ENCODE results near the gene MCM5. TPM values are rescaled to one million over a fixed set of nuclear protein-coding genes. Genes with fewer than 3 reads are reported as not detected.

MCM5 gene
- total RNA-seq, 1 experiment from 2014 or later = 194 TPM

GRCh38 chr22:35413624-35414023, 13.7 kb downstream of the MCM5 start (continued):
- TF ChIP-seq ZNF274 (IDR thresholded peaks at IDR 0.05; ENCODE audit: low read depth, low read length) = no peak
- no peak for TF ChIP-seq EGR1 (IDR thresholded peaks at IDR 0.05; ENCODE audit: low read depth)
- TF ChIP-seq REST (IDR thresholded peaks at IDR 0.05; ENCODE audit: low read depth) = no peak
- no peak for TF ChIP-seq TCF7L2 (IDR thresholded peaks at IDR 0.05; ENCODE audit: borderline replicate concordance, extremely low read depth, insufficient read depth, insufficient read length)

- BruUV-seq (replicated peaks) = no TSS peak
- ATAC-seq (no peak), DNase-seq (ENCODE audit: low read depth, low spot score) (no peak)
- H3K79me2 ChIP-seq (ENCODE audit: insufficient read depth, low read length) = no peaks in the 10 kb centered on the region
- no peaks in the 10 kb centered on the region for H3K27me3 ChIP-seq (ENCODE audit: insufficient read depth, low read length)
- no peak overlapping the region for H3K9ac ChIP-seq (ENCODE audit: low read length)
- H3K9me3 ChIP-seq (ENCODE audit: control insufficient read depth in 1 of 2, insufficient read depth in 1 of 2, low read depth in 1 of 2, low read length in 2 of 2) = no peaks in the 10 kb centered on the region
- no peak overlapping the region for H3K4me3 ChIP-seq (replicated peaks in 1 of 2; ENCODE audit: low read depth in 1 of 2, low read length in 2 of 2)
- intact Hi-C loops (cut with micrococcal nuclease) = no loop called here
- POLR2A ChIA-PET = no interaction called here
- CTCF ChIA-PET = no interaction called here
- RAD21 ChIA-PET (ENCODE audit: low non-redundant PET in 1 of 2, low total read pairs in 2 of 2, uncharacterized antibody in 2 of 2, unreplicated experiment in 2 of 2) = no interaction called here
- H3K9me2 ChIP-seq (ENCODE audit: insufficient read depth) = no peaks in the 10 kb centered on the region
- no peaks in the 10 kb centered on the region for H4K20me1 ChIP-seq (ENCODE audit: insufficient read depth)
- H3K4me1 ChIP-seq (ENCODE audit: control insufficient read depth in 1 of 2, insufficient read depth in 2 of 2, low read length in 2 of 2) = no peaks in the 10 kb centered on the region
- no peak overlapping the region for H3K27ac ChIP-seq (ENCODE audit: low read depth, low read length)
- no peak overlapping the region for H2AFZ ChIP-seq (ENCODE audit: low read depth, low read length, poor library complexity, severe bottlenecking)
- H3K36me3 ChIP-seq (ENCODE audit: control insufficient read depth in 1 of 2, insufficient read depth in 2 of 2, low read length in 2 of 2) = peaks cover 36 to 84% of the 10 kb centered on the region in 2 experiments
- H3K4me2 ChIP-seq (ENCODE audit: low read length) = no peak overlapping the region
- no peak for TF ChIP-seq MAX (IDR thresholded peaks at IDR 0.05)
- no peak for TF ChIP-seq ZFX (IDR thresholded peaks at IDR 0.05)
- TF ChIP-seq ZNF274 (IDR thresholded peaks at IDR 0.05; ENCODE audit: low read depth, low read length) = no peak
- TF ChIP-seq CEBPB (IDR thresholded peaks at IDR 0.05; ENCODE audit: low read depth) = no peak
- no peak for TF ChIP-seq EGR1 (IDR thresholded peaks at IDR 0.05; ENCODE audit: low read depth)
- no peak for TF ChIP-seq YY1 (IDR thresholded peaks at IDR 0.05; ENCODE audit: extremely low read depth, insufficient replicate concordance, low read depth, low read length)
- no peak for TF ChIP-seq FOSL1 (IDR thresholded peaks at IDR 0.05; ENCODE audit: low read depth)
- TF ChIP-seq, protein P1, sequence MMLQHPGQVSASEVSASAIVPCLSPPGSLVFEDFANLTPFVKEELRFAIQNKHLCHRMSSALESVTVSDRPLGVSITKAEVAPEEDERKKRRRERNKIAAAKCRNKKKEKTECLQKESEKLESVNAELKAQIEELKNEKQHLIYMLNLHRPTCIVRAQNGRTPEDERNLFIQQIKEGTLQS (IDR thresholded peaks at IDR 0.05) = no peak
- TF ChIP-seq SRF (IDR thresholded peaks at IDR 0.05; ENCODE audit: low read depth) = no peak
- TF ChIP-seq RAD21 (IDR thresholded peaks at IDR 0.05; ENCODE audit: low read depth) = no peak
- TF ChIP-seq POLR2AphosphoS5 (IDR thresholded peaks at IDR 0.05; ENCODE audit: low read depth, low read length) = no peak
- TF ChIP-seq EZH2phosphoT487 (IDR thresholded peaks at IDR 0.05; ENCODE audit: borderline replicate concordance) = no peak
- no peak for TF ChIP-seq TCF7L2 (IDR thresholded peaks at IDR 0.05; ENCODE audit: borderline replicate concordance, extremely low read depth, insufficient read depth, insufficient read length)
- TF ChIP-seq JUND (IDR thresholded peaks at IDR 0.05) = no peak
- TF ChIP-seq POLR2A (IDR thresholded peaks at IDR 0.05; ENCODE audit: borderline replicate concordance, extremely low read depth, insufficient read depth, insufficient read length) = no peak
- no peak for TF ChIP-seq SP1 (IDR thresholded peaks at IDR 0.05; ENCODE audit: low read depth)
- TF ChIP-seq ELF1 (IDR thresholded peaks at IDR 0.05; ENCODE audit: borderline replicate concordance, low read depth) = no peak
- TF ChIP-seq CTCF (IDR thresholded peaks at IDR 0.05 in 2 of 3, conservative IDR thresholded peaks at IDR 0.05 in 1 of 3; ENCODE audit: borderline replicate concordance in 1 of 3, insufficient read depth in 1 of 3, low read depth in 2 of 3, low read length in 2 of 3) = no peak
These were observed 17.7 kb downstream of the MCM5 start for GRCh38 chr22:35417606-35418005.

Measured in HCT116 (cell line).